ENCODE measurements around the gene CDK5RAP2.

GRCh38 chr9:120374239-120374638 lies 205.7 kb downstream of the CDK5RAP2 start:
- TF ChIP-seq CTCF (IDR thresholded peaks at IDR 0.05 in 4 of 5, conservative IDR thresholded peaks at IDR 0.05 in 1 of 5) (no peak), POLR2A (IDR thresholded peaks at IDR 0.05) (no peak)
